HepG2 (cell line): Measurements from ENCODE around the gene PM20D1.

Experiments
- CTCF ChIP-seq: sonication (generic); formaldehyde crosslinking; IDR thresholded peaks from 2 replicates; pipeline ENCODE4 v1.5.0; 2020; ENCODE audit warnings: mild to moderate bottlenecking, missing genetic modification reagents, moderate library complexity
- ELF1 ChIP-seq: sonication (generic); formaldehyde crosslinking; IDR thresholded peaks from 2 replicates; pipeline ENCODE4 v1.4.0; 2020; ENCODE audit warnings: missing genetic modification reagents
- ELK4 ChIP-seq: sonication (generic); formaldehyde crosslinking; IDR thresholded peaks from 2 replicates; pipeline ENCODE4 v1.9.0; 2021; ENCODE audit warnings: missing genetic modification reagents, borderline replicate concordance
- MEF2D ChIP-seq: sonication (generic); formaldehyde crosslinking; IDR thresholded peaks from 2 replicates; pipeline ENCODE4 v1.5.1; 2020; ENCODE audit warnings: mild to moderate bottlenecking, missing genetic modification reagents
- NFKB2 ChIP-seq: sonication (generic); formaldehyde crosslinking; IDR thresholded peaks from 2 replicates; pipeline ENCODE4 v1.4.0; 2020; ENCODE audit warnings: missing genetic modification reagents, borderline replicate concordance
- POLR2A ChIP-seq, 2 experiments: IDR thresholded peaks; 2 replicates each; pipeline ENCODE4 v1.6.1; 2011; ENCODE audit warnings: low read depth in 2 of 2, low read length in 2 of 2, mild to moderate bottlenecking in 1 of 2, moderate library complexity in 1 of 2; ENCODE audit not compliant: insufficient read depth in 1 of 2
- SMAD1 ChIP-seq: sonication (generic); formaldehyde crosslinking; IDR thresholded peaks from 2 replicates; pipeline ENCODE4 v1.4.0; 2020; ENCODE audit warnings: missing genetic modification reagents, low read depth, mild to moderate bottlenecking, borderline replicate concordance
- ZNF674 ChIP-seq: sonication (generic); formaldehyde crosslinking; IDR thresholded peaks from 2 replicates; pipeline ENCODE4 v1.5.0; 2020; ENCODE audit warnings: low read depth, mild to moderate bottlenecking, missing genetic modification reagents
- ZNF740 ChIP-seq: sonication (generic); formaldehyde crosslinking; IDR thresholded peaks from 2 replicates; pipeline ENCODE4 v1.4.0; 2020; ENCODE audit warnings: missing genetic modification reagents
- ZSCAN22 ChIP-seq: sonication (generic); formaldehyde crosslinking; IDR thresholded peaks from 2 replicates; pipeline ENCODE4 v1.4.0; 2020; ENCODE audit warnings: mild to moderate bottlenecking, missing genetic modification reagents
- TF ChIP-seq, protein P1 (sequence below): sonication (generic); formaldehyde crosslinking; IDR thresholded peaks from 2 replicates; pipeline ENCODE4 v1.4.0; 2020; ENCODE audit warnings: missing genetic modification reagents, borderline replicate concordance

GRCh38 chr1:205804605-205805004, 45.3 kb downstream of the PM20D1 start:
- TF ChIP-seq ELK4 (CRISPR knock-in tag): no peak
- TF ChIP-seq SMAD1 (CRISPR knock-in tag): no peak
- TF ChIP-seq, protein P1, sequence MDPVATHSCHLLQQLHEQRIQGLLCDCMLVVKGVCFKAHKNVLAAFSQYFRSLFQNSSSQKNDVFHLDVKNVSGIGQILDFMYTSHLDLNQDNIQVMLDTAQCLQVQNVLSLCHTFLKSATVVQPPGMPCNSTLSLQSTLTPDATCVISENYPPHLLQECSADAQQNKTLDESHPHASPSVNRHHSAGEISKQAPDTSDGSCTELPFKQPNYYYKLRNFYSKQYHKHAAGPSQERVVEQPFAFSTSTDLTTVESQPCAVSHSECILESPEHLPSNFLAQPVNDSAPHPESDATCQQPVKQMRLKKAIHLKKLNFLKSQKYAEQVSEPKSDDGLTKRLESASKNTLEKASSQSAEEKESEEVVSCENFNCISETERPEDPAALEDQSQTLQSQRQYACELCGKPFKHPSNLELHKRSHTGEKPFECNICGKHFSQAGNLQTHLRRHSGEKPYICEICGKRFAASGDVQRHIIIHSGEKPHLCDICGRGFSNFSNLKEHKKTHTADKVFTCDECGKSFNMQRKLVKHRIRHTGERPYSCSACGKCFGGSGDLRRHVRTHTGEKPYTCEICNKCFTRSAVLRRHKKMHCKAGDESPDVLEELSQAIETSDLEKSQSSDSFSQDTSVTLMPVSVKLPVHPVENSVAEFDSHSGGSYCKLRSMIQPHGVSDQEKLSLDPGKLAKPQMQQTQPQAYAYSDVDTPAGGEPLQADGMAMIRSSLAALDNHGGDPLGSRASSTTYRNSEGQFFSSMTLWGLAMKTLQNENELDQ (CRISPR knock-in tag): no peak
- TF ChIP-seq CTCF (CRISPR knock-in tag): no peak
- TF ChIP-seq ZNF674: no peak
- TF ChIP-seq POLR2A (IDR thresholded peaks at IDR 0.05; ENCODE audit: insufficient read depth in 1 of 2, low read depth in 2 of 2, low read length in 2 of 2): no peak
- no peak for TF ChIP-seq MEF2D (CRISPR knock-in tag)
- TF ChIP-seq NFKB2 (CRISPR knock-in tag): no peak
- no peak for TF ChIP-seq ELF1 (CRISPR knock-in tag)
- TF ChIP-seq ZNF740 (CRISPR knock-in tag): no peak
- TF ChIP-seq ZSCAN22: no peak
